HepG2 (cell line): ENCODE data around the gene VPS37D. TPM values are rescaled to one million over a fixed set of nuclear protein-coding genes. Genes with fewer than 3 reads are reported as not detected.

Experiments used
- BRCA1 ChIP-seq: sonication (generic); formaldehyde crosslinking; IDR thresholded peaks from 2 replicates; pipeline ENCODE4 v1.4.0; 2020; ENCODE audit warnings: missing genetic modification reagents
- BRD4 ChIP-seq: sonication (generic); formaldehyde crosslinking; IDR thresholded peaks from 2 replicates; pipeline ENCODE4 v1.4.0; 2020; ENCODE audit warnings: missing genetic modification reagents
- E2F1 ChIP-seq: sonication (generic); formaldehyde crosslinking; IDR thresholded peaks from 2 replicates; pipeline ENCODE4 v1.5.0; 2020; ENCODE audit warnings: missing genetic modification reagents
- KDM5B ChIP-seq: sonication (generic); formaldehyde crosslinking; IDR thresholded peaks from 2 replicates; pipeline ENCODE4 v1.4.0; 2020; ENCODE audit warnings: missing genetic modification reagents, mild to moderate bottlenecking, borderline replicate concordance
- MTERF4 ChIP-seq: sonication (generic); formaldehyde crosslinking; IDR thresholded peaks from 2 replicates; pipeline ENCODE4 v1.8.0; 2023; ENCODE audit warnings: mild to moderate bottlenecking, missing genetic modification reagents
- NFE2L1 ChIP-seq: sonication (generic); formaldehyde crosslinking; IDR thresholded peaks from 2 replicates; pipeline ENCODE4 v1.4.0; 2020; ENCODE audit warnings: missing genetic modification reagents, mild to moderate bottlenecking, borderline replicate concordance
- PRDM15 ChIP-seq: sonication (generic); formaldehyde crosslinking; IDR thresholded peaks from 2 replicates; pipeline ENCODE4 v1.4.0; 2020; ENCODE audit warnings: missing genetic modification reagents
- RXRA ChIP-seq: sonication (generic); formaldehyde crosslinking; IDR thresholded peaks from 2 replicates; pipeline ENCODE4 v1.5.1; 2020; ENCODE audit warnings: missing genetic modification reagents
- ZNF224 ChIP-seq: sonication (generic); formaldehyde crosslinking; IDR thresholded peaks from 2 replicates; pipeline ENCODE4 v1.5.0; 2020; ENCODE audit warnings: mild to moderate bottlenecking, missing genetic modification reagents
- ZNF343 ChIP-seq: sonication (generic); formaldehyde crosslinking; IDR thresholded peaks from 2 replicates; pipeline ENCODE4 v1.4.0; 2020; ENCODE audit warnings: mild to moderate bottlenecking, missing genetic modification reagents
- ZZZ3 ChIP-seq: sonication (generic); formaldehyde crosslinking; IDR thresholded peaks from 2 replicates; pipeline ENCODE4 v1.4.0; 2020; ENCODE audit warnings: missing genetic modification reagents, mild to moderate bottlenecking, borderline replicate concordance
- polyA plus RNA-seq, 8 experiments: library from polyadenylated mRNA; depleted of rRNA in 3 of 8; stranded (reverse) in 7 of 8; unstranded in 1 of 8; fragments of >200 nt; fragmentation: Illumina TruSeq in 4 of 8; extraction: Trizol in 4 of 8; gene quantifications; 2 replicates each; pipeline versions ENCODE4 v1.2.1 to v1.2.3, GENCODE V29; 2011 to 2016; ENCODE audit warnings: low read depth in 4 of 8, missing spikeins in 1 of 8, mixed read lengths in 1 of 8; ENCODE audit not compliant: insufficient read depth in 1 of 8
- total RNA-seq, 5 experiments: library from RNA; depleted of rRNA; stranded (reverse); fragments of >200 nt; fragmentation: Illumina TruSeq; extraction: Trizol; gene quantifications; 2 replicates each; pipeline ENCODE4 v1.2.3, GENCODE V29; 2016; ENCODE audit warnings: low read depth in 1 of 5
- TF ChIP-seq, protein P1 (sequence below): sonication (generic); formaldehyde crosslinking; IDR thresholded peaks from one replicate; pipeline ENCODE4 v1.5.1; 2020; ENCODE audit warnings: mild to moderate bottlenecking, missing genetic modification reagents; ENCODE audit errors: not compliant biosample characterization
- TF ChIP-seq, protein P2 (sequence below): IDR thresholded peaks from 2 replicates; pipeline ENCODE4 v1.6.1; 2016

The VPS37D gene
- total and polyA plus RNA-seq, 2 of the 13 experiments (the other 11 are each of a cell fraction or from before 2014, with no cell fraction given) = 3.8 to 6.3 TPM

- no peak for TF ChIP-seq E2F1 (CRISPR knock-in tag)
- peak; percentile 68 for TF ChIP-seq RXRA (CRISPR knock-in tag)
- TF ChIP-seq NFE2L1 (CRISPR knock-in tag) = no peak
- no peak for TF ChIP-seq ZZZ3 (CRISPR knock-in tag)
- no peak for TF ChIP-seq BRCA1 (CRISPR knock-in tag)
- TF ChIP-seq PRDM15 (CRISPR knock-in tag) = peak; percentile 68
- no peak for TF ChIP-seq BRD4 (CRISPR knock-in tag)
- TF ChIP-seq, protein P1, sequence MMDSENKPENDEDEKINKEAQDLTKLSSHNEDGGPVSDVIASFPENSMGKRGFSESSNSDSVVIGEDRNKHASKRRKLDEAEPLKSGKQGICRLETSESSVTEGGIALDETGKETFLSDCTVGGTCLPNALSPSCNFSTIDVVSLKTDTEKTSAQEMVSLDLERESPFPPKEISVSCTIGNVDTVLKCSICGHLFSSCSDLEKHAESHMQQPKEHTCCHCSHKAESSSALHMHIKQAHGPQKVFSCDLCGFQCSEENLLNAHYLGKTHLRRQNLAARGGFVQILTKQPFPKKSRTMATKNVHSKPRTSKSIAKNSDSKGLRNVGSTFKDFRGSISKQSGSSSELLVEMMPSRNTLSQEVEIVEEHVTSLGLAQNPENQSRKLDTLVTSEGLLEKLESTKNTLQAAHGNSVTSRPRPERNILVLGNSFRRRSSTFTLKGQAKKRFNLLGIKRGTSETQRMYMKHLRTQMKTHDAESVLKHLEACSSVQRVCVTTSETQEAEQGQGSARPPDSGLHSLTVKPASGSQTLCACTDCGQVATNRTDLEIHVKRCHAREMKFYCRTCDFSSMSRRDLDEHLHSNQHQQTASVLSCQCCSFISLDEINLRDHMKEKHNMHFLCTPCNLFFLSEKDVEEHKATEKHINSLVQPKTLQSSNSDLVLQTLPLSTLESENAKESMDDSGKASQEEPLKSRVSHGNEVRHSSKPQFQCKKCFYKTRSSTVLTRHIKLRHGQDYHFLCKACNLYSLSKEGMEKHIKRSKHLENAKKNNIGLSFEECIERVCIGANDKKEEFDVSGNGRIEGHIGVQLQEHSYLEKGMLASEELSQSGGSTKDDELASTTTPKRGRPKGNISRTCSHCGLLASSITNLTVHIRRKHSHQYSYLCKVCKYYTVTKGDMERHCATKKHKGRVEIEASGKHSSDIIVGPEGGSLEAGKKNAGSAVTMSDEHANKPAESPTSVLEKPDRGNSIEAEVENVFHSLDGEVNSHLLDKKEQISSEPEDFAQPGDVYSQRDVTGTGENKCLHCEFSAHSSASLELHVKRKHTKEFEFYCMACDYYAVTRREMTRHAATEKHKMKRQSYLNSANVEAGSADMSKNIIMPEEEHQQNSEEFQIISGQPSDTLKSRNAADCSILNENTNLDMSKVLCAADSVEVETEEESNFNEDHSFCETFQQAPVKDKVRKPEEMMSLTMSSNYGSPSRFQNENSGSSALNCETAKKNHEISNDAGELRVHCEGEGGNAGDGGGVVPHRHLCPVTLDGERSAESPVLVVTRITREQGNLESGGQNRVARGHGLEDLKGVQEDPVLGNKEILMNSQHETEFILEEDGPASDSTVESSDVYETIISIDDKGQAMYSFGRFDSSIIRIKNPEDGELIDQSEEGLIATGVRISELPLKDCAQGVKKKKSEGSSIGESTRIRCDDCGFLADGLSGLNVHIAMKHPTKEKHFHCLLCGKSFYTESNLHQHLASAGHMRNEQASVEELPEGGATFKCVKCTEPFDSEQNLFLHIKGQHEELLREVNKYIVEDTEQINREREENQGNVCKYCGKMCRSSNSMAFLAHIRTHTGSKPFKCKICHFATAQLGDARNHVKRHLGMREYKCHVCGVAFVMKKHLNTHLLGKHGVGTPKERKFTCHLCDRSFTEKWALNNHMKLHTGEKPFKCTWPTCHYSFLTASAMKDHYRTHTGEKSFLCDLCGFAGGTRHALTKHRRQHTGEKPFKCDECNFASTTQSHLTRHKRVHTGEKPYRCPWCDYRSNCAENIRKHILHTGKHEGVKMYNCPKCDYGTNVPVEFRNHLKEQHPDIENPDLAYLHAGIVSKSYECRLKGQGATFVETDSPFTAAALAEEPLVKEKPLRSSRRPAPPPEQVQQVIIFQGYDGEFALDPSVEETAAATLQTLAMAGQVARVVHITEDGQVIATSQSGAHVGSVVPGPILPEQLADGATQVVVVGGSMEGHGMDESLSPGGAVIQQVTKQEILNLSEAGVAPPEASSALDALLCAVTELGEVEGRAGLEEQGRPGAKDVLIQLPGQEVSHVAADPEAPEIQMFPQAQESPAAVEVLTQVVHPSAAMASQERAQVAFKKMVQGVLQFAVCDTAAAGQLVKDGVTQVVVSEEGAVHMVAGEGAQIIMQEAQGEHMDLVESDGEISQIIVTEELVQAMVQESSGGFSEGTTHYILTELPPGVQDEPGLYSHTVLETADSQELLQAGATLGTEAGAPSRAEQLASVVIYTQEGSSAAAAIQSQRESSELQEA (CRISPR knock-in tag) = no peak
- TF ChIP-seq MTERF4 (CRISPR knock-in tag) = no peak
- TF ChIP-seq ZNF224 (CRISPR knock-in tag) = no peak
- TF ChIP-seq KDM5B = no peak
- no peak for TF ChIP-seq ZNF343
- TF ChIP-seq, protein P2, sequence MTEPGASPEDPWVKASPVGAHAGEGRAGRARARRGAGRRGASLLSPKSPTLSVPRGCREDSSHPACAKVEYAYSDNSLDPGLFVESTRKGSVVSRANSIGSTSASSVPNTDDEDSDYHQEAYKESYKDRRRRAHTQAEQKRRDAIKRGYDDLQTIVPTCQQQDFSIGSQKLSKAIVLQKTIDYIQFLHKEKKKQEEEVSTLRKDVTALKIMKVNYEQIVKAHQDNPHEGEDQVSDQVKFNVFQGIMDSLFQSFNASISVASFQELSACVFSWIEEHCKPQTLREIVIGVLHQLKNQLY (CRISPR knock-in tag) = no peak
These were observed 15.1 kb upstream of the VPS37D start (continued) for GRCh38 chr7:73652541-73652949.
